Erythroblast (primary cell): Measurements from ENCODE around the gene AMFR.

Source experiments
- GATA1 ChIP-seq: IDR thresholded peaks from 2 replicates; pipeline ENCODE4 v1.6.1; 2011; ENCODE audit warnings: low read depth, mild to moderate bottlenecking, control low read depth, low read length, moderate library complexity
- POLR2A ChIP-seq: IDR thresholded peaks from 2 replicates; pipeline ENCODE4 v1.6.1; 2011; ENCODE audit warnings: mild to moderate bottlenecking, low read length

GRCh38 chr16:56450986-56451752 lies 25.8 kb upstream of the AMFR start, which contains the start of the genes NUDT21 and OGFOD1:
- TF ChIP-seq POLR2A (peak; percentile 93), GATA1 (no peak)
